Neural cell (in vitro differentiated cells): ENCODE results near the gene SELENOH. TPM values are rescaled to one million over a fixed set of nuclear protein-coding genes. Genes with fewer than 3 reads are reported as not detected.

Source experiments
- H2AFZ ChIP-seq: fragments of 200-600, 300-800 bp; sonication (generic), shearing (Covaris generic); 2 replicates; pipeline ENCODE4 v1.6.0; 2014; ENCODE audit warnings: low read depth, mild to moderate bottlenecking, antibody characterized with exemption, low read length, moderate library complexity
- H3F3A ChIP-seq: fragments of 200-600 bp; shearing (Covaris generic); 2 replicates; pipeline ENCODE4 v1.6.1; 2016; ENCODE audit warnings: mild to moderate bottlenecking, moderate library complexity, mixed read lengths, antibody characterized with exemption, low read length; ENCODE audit not compliant: insufficient read depth, poor library complexity, severe bottlenecking
- H3K27ac ChIP-seq: fragments of 200-600, 300-800 bp; sonication (generic), shearing (Covaris generic); 2 replicates; pipeline ENCODE4 v1.5.1; 2014; ENCODE audit warnings: mild to moderate bottlenecking, low read length, moderate library complexity
- H3K27me3 ChIP-seq: fragments of 300-800, 200-600 bp; sonication (generic), shearing (Covaris generic); 2 replicates; pipeline ENCODE4 v1.6.0; 2014; ENCODE audit warnings: mild to moderate bottlenecking, low read depth, low read length, moderate library complexity; ENCODE audit not compliant: insufficient read depth
- H3K36me3 ChIP-seq: fragments of 300-800, 200-600 bp; sonication (generic), shearing (Covaris generic); 2 replicates; pipeline ENCODE4 v1.5.1; 2014; ENCODE audit warnings: mild to moderate bottlenecking, antibody characterized with exemption, low read length, moderate library complexity; ENCODE audit not compliant: insufficient read depth
- H3K4me2 ChIP-seq: fragments of 300-800, 200-600 bp; sonication (generic), shearing (Covaris generic); 2 replicates; pipeline ENCODE4 v1.6.0; 2014; ENCODE audit warnings: mild to moderate bottlenecking, low read length
- H3K4me3 ChIP-seq: fragments of 300-800, 200-600 bp; sonication (generic), shearing (Covaris generic); 2 replicates; pipeline ENCODE4 v1.5.1; 2014; ENCODE audit warnings: mild to moderate bottlenecking, low read length, moderate library complexity
- H3K79me2 ChIP-seq: fragments of 200-600 bp; shearing (Covaris generic); replicated peaks from 2 replicates; pipeline ENCODE4 v1.6.0; 2014; ENCODE audit warnings: mild to moderate bottlenecking, low read length, moderate library complexity; ENCODE audit not compliant: insufficient read depth
- H3K9ac ChIP-seq: fragments of 300-800, 200-600 bp; sonication (generic), shearing (Covaris generic); 2 replicates; pipeline ENCODE4 v1.6.1; 2016; ENCODE audit warnings: mild to moderate bottlenecking, low read length, mixed read lengths
- H3K9me2 ChIP-seq: fragments of 200-600 bp; shearing (Covaris generic); 2 replicates; pipeline ENCODE4 v1.6.1; 2016; ENCODE audit warnings: mild to moderate bottlenecking, low read length, mixed read lengths; ENCODE audit not compliant: insufficient read depth
- H3K9me3 ChIP-seq: fragments of 200-600, 300-800 bp; sonication (generic), shearing (Covaris generic); 2 replicates; pipeline ENCODE4 v1.6.1; 2016; ENCODE audit warnings: mild to moderate bottlenecking, mixed run types, low read length, moderate library complexity, mixed read lengths
- H4K20me1 ChIP-seq: fragments of 200-600 bp; shearing (Covaris generic); 2 replicates; pipeline ENCODE4 v1.6.1; 2016; ENCODE audit warnings: mild to moderate bottlenecking, mixed run types; ENCODE audit not compliant: insufficient read depth
- CTCF ChIP-seq: fragments of 450-650 bp; IDR thresholded peaks from 2 replicates; pipeline ENCODE4 v1.5.1; 2014; ENCODE audit warnings: antibody characterized with exemption, mild to moderate bottlenecking, moderate library complexity; ENCODE audit not compliant: poor library complexity, severe bottlenecking
- EP300 ChIP-seq: fragments of 450-650 bp; conservative IDR thresholded peaks from 2 replicates; pipeline ENCODE4 v1.6.1; 2014; ENCODE audit warnings: antibody characterized with exemption, mild to moderate bottlenecking, moderate library complexity; ENCODE audit not compliant: poor library complexity, severe bottlenecking
- EZH2 ChIP-seq: fragments of 200-600, 300-800 bp; shearing (Covaris generic), sonication (generic); IDR thresholded peaks from 2 replicates; pipeline ENCODE4 v1.6.1; 2014; ENCODE audit warnings: antibody characterized with exemption, low read length, borderline replicate concordance, mild to moderate bottlenecking; ENCODE audit not compliant: insufficient read depth, poor library complexity, severe bottlenecking
- MXI1 ChIP-seq: fragments of 450-650 bp; conservative IDR thresholded peaks from 2 replicates; pipeline ENCODE4 v1.6.1; 2014; ENCODE audit warnings: antibody characterized with exemption, mild to moderate bottlenecking; ENCODE audit not compliant: poor library complexity, severe bottlenecking
- POLR2AphosphoS5 ChIP-seq: IDR thresholded peaks from 2 replicates; pipeline ENCODE4 v1.6.1; 2012
- RAD21 ChIP-seq: fragments of 450-650 bp; conservative IDR thresholded peaks from 2 replicates; pipeline ENCODE4 v1.6.1; 2014; ENCODE audit warnings: antibody characterized with exemption, mild to moderate bottlenecking, moderate library complexity
- REST ChIP-seq: IDR thresholded peaks from 2 replicates; pipeline ENCODE4 v1.6.1; 2012; ENCODE audit warnings: borderline replicate concordance
- SMC3 ChIP-seq: fragments of 450-650 bp; conservative IDR thresholded peaks from 2 replicates; pipeline ENCODE4 v1.6.1; 2014; ENCODE audit warnings: antibody characterized with exemption, mild to moderate bottlenecking, moderate library complexity; ENCODE audit not compliant: poor library complexity
- TAF1 ChIP-seq: IDR thresholded peaks from 2 replicates; pipeline ENCODE4 v1.6.1; 2012; ENCODE audit warnings: low read depth
- polyA plus RNA-seq: library from polyadenylated mRNA; depleted of rRNA; stranded (reverse); fragments of >200 nt; gene quantifications from 2 replicates; pipeline ENCODE4 v1.2.3, GENCODE V29; 2014

Gene SELENOH
- polyA plus RNA-seq, 1 donor from 2014 or later = 546 TPM

GRCh38 chr11:57764021-57764420 lies 22.7 kb downstream of the SELENOH start:
- peaks cover 72% of the 10 kb centered on the region for H3K79me2 ChIP-seq
- peak overlapping the region; percentile 68 for H3K4me3 ChIP-seq
- peak overlapping the region; percentile 93 for H3K27ac ChIP-seq

GRCh38 chr11:57764566-57764965 lies 23.3 kb downstream of the SELENOH start:
- Histone ChIP-seq H3K27me3 (no peaks in the 10 kb centered on the region), H3K27ac (peak overlapping the region; percentile 93), H3K9ac (peak overlapping the region; percentile 87), H3F3A (peaks cover 6% of the 10 kb centered on the region), H2AFZ (no peak overlapping the region), H3K9me2 (no peaks in the 10 kb centered on the region), H3K9me3 (no peaks in the 10 kb centered on the region), H3K4me3 (peak overlapping the region; percentile 68), H3K79me2 (peaks cover 77% of the 10 kb centered on the region), H3K4me2 (peak overlapping the region; percentile 92), H3K36me3 (no peaks in the 10 kb centered on the region), H4K20me1 (peaks cover 7% of the 10 kb centered on the region)
- TF ChIP-seq EZH2 (no peak), EP300 (no peak), REST (no peak), MXI1 (no peak), POLR2AphosphoS5 (no peak), RAD21 (no peak)

More at GRCh38 chr11:57764021-57764420, 22.7 kb downstream of the SELENOH start:
- peak overlapping the region; percentile 92 for H3K4me2 ChIP-seq
- no peaks in the 10 kb centered on the region for H3K27me3 ChIP-seq
- peak overlapping the region; percentile 87 for H3K9ac ChIP-seq
- peaks cover 7% of the 10 kb centered on the region for H4K20me1 ChIP-seq
- peaks cover 6% of the 10 kb centered on the region for H3F3A ChIP-seq
- H3K9me3 ChIP-seq = no peaks in the 10 kb centered on the region
- TF ChIP-seq TAF1 (peak; percentile 13), CTCF (no peak)
- peak overlapping the region; percentile 51 for H2AFZ ChIP-seq
- H3K9me2 ChIP-seq = no peaks in the 10 kb centered on the region
- H3K36me3 ChIP-seq = no peaks in the 10 kb centered on the region

- Histone ChIP-seq H3K79me2 (peaks cover 81% of the 10 kb centered on the region), H2AFZ (no peak overlapping the region), H3K9me2 (no peaks in the 10 kb centered on the region), H3F3A (peaks cover 6% of the 10 kb centered on the region), H4K20me1 (peaks cover 7% of the 10 kb centered on the region), H3K36me3 (no peaks in the 10 kb centered on the region), H3K27ac (peak overlapping the region; percentile 93), H3K27me3 (no peaks in the 10 kb centered on the region), H3K4me3 (peak overlapping the region; percentile 68), H3K9ac (peak overlapping the region; percentile 87), H3K4me2 (peak overlapping the region; percentile 92), H3K9me3 (no peaks in the 10 kb centered on the region)
- TF ChIP-seq RAD21 (no peak), SMC3 (no peak), TAF1 (no peak), REST (no peak), EZH2 (no peak), CTCF (no peak)
Measured at GRCh38 chr11:57764972-57765371, 23.7 kb downstream of the SELENOH start.
